Measurements from ENCODE around the gene CHRNA5. TPM values are rescaled to one million over a fixed set of nuclear protein-coding genes. Genes with fewer than 3 reads are reported as not detected.
A peak's percentile ranks its signal among the peaks of the same experiment; 100 is the strongest.

CHRNA5 gene
- total RNA-seq, 1 donor, result 2.2 TPM

GRCh38 chr15:78637776-78638435, 72.6 kb downstream of the CHRNA5 start:
- no peak overlapping the region for H3K4me3 ChIP-seq (ENCODE audit: low read depth, low read length)
- TF ChIP-seq CTCF (IDR thresholded peaks at IDR 0.05; ENCODE audit: insufficient read depth, low read depth, low read length), result no peak
- no peak for DNase-seq (ENCODE audit: low read depth)

GRCh38 chr15:78638658-78639314, 73.5 kb downstream of the CHRNA5 start:
- no peak overlapping the region for H3K4me3 ChIP-seq (ENCODE audit: low read depth, low read length)
- peak; percentile 45 for DNase-seq (ENCODE audit: low read depth)

GRCh38 chr15:78640527-78641101, 75.3 kb downstream of the CHRNA5 start:
- no peak for DNase-seq (ENCODE audit: low read depth)
- TF ChIP-seq CTCF (IDR thresholded peaks at IDR 0.05; ENCODE audit: insufficient read depth, low read depth, low read length), result no peak

More at GRCh38 chr15:78638658-78639314, 73.5 kb downstream of the CHRNA5 start:
- peak; percentile 69 for TF ChIP-seq CTCF (IDR thresholded peaks at IDR 0.05; ENCODE audit: insufficient read depth, low read depth, low read length)

GRCh38 chr15:78641102-78641748, 75.9 kb downstream of the CHRNA5 start, which contains the start of gene CHRNB4:
TSS of gene CHRNB4 (minus strand) at chr15:78641210. CDS start at chr15:78641133, 77 bp downstream.
- no peak for TF ChIP-seq CTCF (IDR thresholded peaks at IDR 0.05; ENCODE audit: insufficient read depth, low read depth, low read length)
- peak within 1 kb of the TSS; percentile 49 for H3K4me3 ChIP-seq (ENCODE audit: low read depth, low read length)
- DNase-seq (ENCODE audit: low read depth), result no peak

More at GRCh38 chr15:78640527-78641101, 75.3 kb downstream of the CHRNA5 start:
- H3K4me3 ChIP-seq (ENCODE audit: low read depth, low read length), result peak overlapping the region; percentile 49

DNA sequence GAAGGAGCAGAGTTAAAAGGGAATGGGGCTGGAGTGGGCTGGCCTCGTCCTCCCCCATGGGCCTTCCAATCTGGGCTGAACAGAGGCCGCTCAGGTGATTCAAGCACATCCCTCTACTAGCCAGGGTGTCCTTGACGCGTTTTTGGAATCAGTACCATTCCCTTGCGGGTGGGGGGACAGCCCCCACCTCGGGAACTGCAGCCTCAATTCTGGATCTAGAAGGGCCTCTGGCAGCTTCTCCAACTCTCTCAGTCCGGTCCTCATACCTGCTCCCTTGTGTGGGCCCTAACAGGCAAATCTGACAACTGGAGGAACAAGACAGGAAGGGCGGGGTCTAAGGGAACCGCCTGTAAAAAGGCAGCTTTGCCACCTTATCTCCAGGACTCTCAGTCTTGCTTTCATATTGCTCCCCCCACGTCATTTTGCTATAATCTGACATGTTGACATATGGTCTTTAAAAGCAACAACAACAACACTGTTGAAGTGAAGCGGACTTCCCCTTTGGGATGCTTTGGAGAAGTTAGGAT, 76.5 kb downstream of the CHRNA5 start:
- no peak for DNase-seq (ENCODE audit: low read depth)
- no peak overlapping the region for H3K4me3 ChIP-seq (ENCODE audit: low read depth, low read length)
- TF ChIP-seq CTCF (IDR thresholded peaks at IDR 0.05; ENCODE audit: insufficient read depth, low read depth, low read length), result no peak

GRCh38 chr15:78642331-78642730, 77.0 kb downstream of the CHRNA5 start:
- H3K4me3 ChIP-seq (ENCODE audit: low read depth, low read length), result no peak overlapping the region
- no peak for DNase-seq (ENCODE audit: low read depth)
- no peak for TF ChIP-seq CTCF (IDR thresholded peaks at IDR 0.05; ENCODE audit: insufficient read depth, low read depth, low read length)

Measured in fibroblast of villous mesenchyme (primary cell).